ENCODE measurements around the gene ZNF524.

- TF ChIP-seq TCF12 (IDR thresholded peaks at IDR 0.05) (no peak), JUND (IDR thresholded peaks at IDR 0.05) (no peak), POLR2AphosphoS5 (IDR thresholded peaks at IDR 0.05; ENCODE audit: low read depth, low read length) (no peak), CTCF (IDR thresholded peaks at IDR 0.05) (no peak), TAF1 (IDR thresholded peaks at IDR 0.05; ENCODE audit: borderline replicate concordance, low read depth, low read length) (no peak), EZH2phosphoT487 (IDR thresholded peaks at IDR 0.05; ENCODE audit: borderline replicate concordance, low read depth) (no peak), USF2 (IDR thresholded peaks at IDR 0.05; ENCODE audit: borderline replicate concordance, low read depth, low read length) (no peak), FOXM1 (IDR thresholded peaks at IDR 0.05; ENCODE audit: low read depth) (no peak)
Measured at GRCh38 chr19:55633861-55634260, 33.8 kb downstream of the ZNF524 start.
